ENCODE data around the gene DDI1. TPM values are rescaled to one million over a fixed set of nuclear protein-coding genes. Genes with fewer than 3 reads are reported as not detected.

DDI1 gene
- total and polyA plus RNA-seq, 2 experiments from 2014 or later, result 0.13 TPM; not detected in 1

GRCh38 chr11:103993507-103993906 lies 42.9 kb upstream of the DDI1 start (continued):
- no peak for TF ChIP-seq REST (IDR thresholded peaks at IDR 0.05; ENCODE audit: unreplicated experiment)
- no peak for TF ChIP-seq CTCF (conservative IDR thresholded peaks at IDR 0.05; ENCODE audit: low read depth in 2 of 2)
- no peak for TF ChIP-seq ZNF462 (CRISPR knock-in tag; IDR thresholded peaks at IDR 0.05)
- TF ChIP-seq ZNF331 (CRISPR knock-in tag; IDR thresholded peaks at IDR 0.05; ENCODE audit: low read depth), result no peak

Measured in GM23338 (cell line).